Amniotic stem cell (primary cell): ENCODE results near the gene STAT4.
"Not testable (repeated sequence)": the region's sequence is repeated elsewhere in the genome, so short reads cannot be mapped to it uniquely, and the experiment has no call there.

ENCODE experiments used
- DNase-seq: peaks from one replicate; lab custom pipeline; 2025; lab: John Stamatoyannopoulos, UW

The STAT4 gene

GRCh38 chr2:190995315-190995714 lies 155.5 kb downstream of the STAT4 start:
- not testable (repeated sequence) for DNase-seq

DNA sequence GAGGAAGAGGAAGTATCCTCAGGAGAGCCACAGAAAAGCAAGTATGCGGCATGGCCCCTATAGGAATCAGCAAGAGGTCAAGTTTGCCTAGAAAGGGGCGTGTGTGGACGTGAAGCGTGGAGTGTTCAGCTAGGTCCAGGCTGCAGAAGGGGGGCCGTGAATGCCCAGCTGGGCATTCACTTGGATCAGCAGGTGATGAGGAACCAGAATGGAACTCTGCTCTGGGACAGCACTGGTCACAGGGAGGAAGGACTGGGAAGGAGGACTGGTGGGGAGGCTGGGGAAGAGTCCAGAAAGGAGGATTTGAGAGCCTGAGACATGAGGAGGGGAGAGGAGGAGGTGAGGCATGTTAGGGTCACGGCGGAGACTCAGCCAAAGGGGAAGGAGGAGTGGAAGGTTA lies 156.6 kb downstream of the STAT4 start:
- no peak for DNase-seq

GRCh38 chr2:190993292-190993643 lies 157.5 kb downstream of the STAT4 start:
- DNase-seq: no peak

GRCh38 chr2:190990132-190990531 lies 160.7 kb downstream of the STAT4 start:
- no peak for DNase-seq

DNA sequence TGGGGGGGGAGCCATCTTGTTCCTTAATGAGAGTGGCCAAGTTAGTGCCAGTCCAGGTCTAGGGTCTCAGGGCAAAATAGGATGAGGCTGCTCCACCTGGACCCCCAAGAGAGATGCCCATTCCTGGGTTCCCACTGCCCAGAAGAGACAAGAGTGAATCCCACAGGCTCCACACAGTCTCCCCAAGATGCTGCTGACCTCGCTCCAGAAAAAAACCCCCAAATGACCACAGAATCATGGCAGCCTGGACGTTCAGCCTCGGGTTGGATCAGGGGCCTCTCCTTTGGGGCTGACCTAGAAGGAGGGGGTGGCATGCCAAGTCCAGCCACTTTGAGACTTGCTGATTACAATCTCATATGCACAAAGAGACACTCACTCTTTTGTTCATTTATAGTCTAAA lies 161.9 kb downstream of the STAT4 start:
- DNase-seq: no peak

DNA sequence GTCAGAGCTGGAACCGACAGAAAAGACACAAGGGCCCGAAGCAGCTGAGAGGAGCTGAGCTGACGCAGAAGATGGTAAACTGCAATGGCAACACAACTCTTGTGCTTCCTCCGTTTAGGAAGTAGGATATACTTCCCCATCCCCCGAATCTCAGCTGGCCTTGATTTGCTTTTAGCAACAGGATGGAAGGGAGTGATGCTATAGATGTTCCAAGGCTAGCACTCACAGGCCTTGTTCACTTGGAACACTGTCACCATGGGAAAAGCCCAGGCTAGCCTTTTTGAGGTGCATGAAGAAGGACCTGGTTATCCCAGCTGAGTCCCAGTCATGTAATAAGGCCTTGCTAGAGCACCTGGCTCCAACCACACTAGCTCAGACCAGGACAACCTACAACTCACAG lies 162.9 kb downstream of the STAT4 start:
- no peak for DNase-seq

- DNase-seq: no peak
Observed at GRCh38 chr2:190987116-190987515, 163.7 kb downstream of the STAT4 start.

GRCh38 chr2:190986221-190986953 lies 164.4 kb downstream of the STAT4 start:
- DNase-seq: no peak

DNA sequence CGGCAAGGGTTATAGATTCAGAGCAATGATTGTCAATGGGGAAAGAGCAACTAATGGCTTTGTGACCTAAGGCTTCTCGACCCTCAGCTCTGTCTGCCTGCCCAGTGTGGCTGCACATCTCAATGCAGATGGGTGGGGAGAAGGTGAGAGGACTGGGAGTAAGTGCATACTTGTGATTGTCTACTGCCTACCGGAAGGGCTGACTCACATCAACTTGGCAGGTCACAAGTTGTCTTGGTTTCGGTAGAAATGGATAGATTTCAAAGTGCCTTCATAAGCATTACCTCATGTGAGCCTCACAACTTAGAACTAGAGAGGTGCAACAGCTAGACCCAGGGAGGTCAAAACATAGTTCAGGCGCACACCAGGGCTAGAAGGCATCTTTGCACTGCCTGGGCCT lies 166.2 kb downstream of the STAT4 start:
- DNase-seq: no peak

- no peak for DNase-seq
Observed at GRCh38 chr2:190982262-190983034, 168.3 kb downstream of the STAT4 start.

DNA sequence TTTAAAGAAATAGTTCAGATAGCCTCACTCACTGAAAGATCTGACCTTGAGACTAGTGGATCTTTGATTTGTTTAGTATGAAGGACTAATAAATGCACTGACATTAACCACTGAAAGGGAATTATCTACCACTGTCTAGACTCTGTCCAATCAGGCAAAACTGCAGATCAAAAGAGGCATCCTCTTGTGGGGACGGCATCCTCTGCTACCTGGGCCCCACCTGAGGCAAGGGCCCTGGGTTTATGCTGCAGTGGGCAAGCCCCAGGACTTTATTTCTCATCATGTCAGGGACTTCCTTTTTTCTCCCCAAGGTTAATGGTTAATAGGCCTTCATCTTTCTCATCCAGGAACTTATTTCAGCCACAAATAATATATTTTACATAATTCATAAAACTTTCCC lies 169.1 kb downstream of the STAT4 start:
- DNase-seq: no peak

GRCh38 chr2:190981333-190981732 lies 169.5 kb downstream of the STAT4 start:
- no peak for DNase-seq

DNA sequence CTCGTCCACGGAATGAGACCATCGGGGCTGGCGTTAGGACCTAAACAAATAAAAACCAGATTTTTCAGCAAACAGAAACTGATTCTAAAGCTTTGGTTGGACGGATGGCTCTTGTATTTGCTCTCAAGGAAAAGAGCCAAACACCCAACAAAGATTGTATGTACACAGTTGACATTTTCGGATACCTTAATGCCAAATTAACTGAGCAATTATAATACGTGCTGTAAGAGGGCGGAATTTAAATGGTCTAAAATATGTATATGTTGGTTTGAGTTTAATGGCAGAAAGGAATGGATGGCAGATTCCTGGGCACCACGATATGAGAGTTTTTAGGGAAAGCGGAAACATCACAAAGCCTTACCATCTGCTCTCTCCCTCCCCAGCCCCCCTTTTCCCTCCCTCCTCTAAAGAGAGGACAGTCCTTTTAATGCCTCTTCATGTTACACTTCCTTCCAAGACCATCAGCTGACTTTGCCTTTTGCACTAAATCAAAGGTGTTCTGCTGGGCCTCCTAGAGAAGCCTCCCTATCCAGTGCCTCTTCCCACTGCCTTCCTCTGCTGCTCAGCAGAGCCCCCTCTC lies 170.1 kb downstream of the STAT4 start:
- no peak for DNase-seq

DNA sequence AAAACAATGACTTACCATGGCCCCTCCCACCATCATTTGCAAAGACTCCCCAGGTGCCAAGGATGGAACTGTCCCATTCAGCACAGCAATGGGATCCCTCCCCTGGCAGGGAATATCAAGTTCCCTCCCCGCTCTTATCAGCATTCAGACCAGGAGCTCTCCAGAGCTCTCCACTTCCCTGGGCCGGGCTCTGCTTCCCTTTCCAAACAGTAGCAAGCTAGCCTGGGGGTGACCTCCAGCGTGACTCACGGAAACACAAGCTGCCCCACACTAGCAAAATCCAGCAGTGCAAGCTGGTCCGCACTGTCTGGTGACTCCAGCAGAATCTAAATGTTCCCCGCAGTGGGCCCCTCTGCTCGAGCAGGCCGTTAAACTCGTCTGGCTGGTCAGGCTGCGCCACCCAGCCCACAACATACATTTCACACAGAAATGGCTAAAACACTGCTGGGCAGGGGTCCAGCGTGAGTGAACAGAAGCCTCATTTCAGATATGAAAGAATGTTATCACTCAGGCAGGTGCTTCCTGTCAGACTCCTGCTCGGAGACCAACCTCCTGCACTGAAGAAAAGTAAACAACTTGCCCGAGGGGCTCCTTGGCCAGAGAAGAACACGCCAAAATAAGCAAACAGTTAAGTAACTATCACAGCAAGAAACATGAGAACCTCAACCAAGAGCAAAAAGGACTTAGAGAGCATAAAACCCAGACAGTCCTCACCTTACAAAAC lies 170.7 kb downstream of the STAT4 start:
- DNase-seq: no peak
